PC-9 (cell line): Measurements from ENCODE around the gene ZNF618. TPM values are rescaled to one million over a fixed set of nuclear protein-coding genes. Genes with fewer than 3 reads are reported as not detected.

Source experiments
- BruUV-seq: library from RNA; stranded (reverse); fragments of 400-500 nt; replicated peaks from 2 replicates; lab custom pipeline; 2021; lab: Mats Ljungman, UMichigan
- CTCF ChIA-PET: fragments of 300-600 bp; sonication (Branson Sonifier 250); formaldehyde crosslinking; loops from one replicate; lab custom pipeline; 2022; ENCODE audit warnings: antibody characterized with exemption; lab: Charles Lee
- POLR2A ChIA-PET: fragments of 300-600 bp; sonication (Branson Sonifier 250); formaldehyde crosslinking; loops from one replicate; lab custom pipeline; 2022; ENCODE audit warnings: antibody characterized with exemption; ENCODE audit not compliant: unreplicated experiment; lab: Charles Lee
- DNase-seq, 2 experiments: peaks; one replicate each; pipeline versions ENCODE4 v3.0.0 to v3.0.0-alpha.2; 2015 to 2022; ENCODE audit warnings: mixed read lengths in 1 of 2
- H2AFZ ChIP-seq: fragments of 200-600 bp; sonication (generic); 2 replicates; pipeline ENCODE4 v1.8.1; 2017; ENCODE audit warnings: antibody characterized with exemption
- H3F3A ChIP-seq: fragments of 200-600 bp; sonication (generic); 2 replicates; pipeline ENCODE4 v1.8.1; 2017; ENCODE audit warnings: antibody characterized with exemption, mild to moderate bottlenecking, low read depth; ENCODE audit not compliant: insufficient read depth
- H3K27ac ChIP-seq: fragments of 200-600 bp; sonication (generic); 2 replicates; pipeline ENCODE4 v1.6.1; 2016; ENCODE audit warnings: mixed run types
- H3K27me3 ChIP-seq: fragments of 200-600 bp; sonication (generic); 2 replicates; pipeline ENCODE4 v1.6.1; 2016; ENCODE audit warnings: low read depth, mixed run types; ENCODE audit not compliant: insufficient read depth
- H3K36me3 ChIP-seq: fragments of 200-600 bp; sonication (generic); 2 replicates; pipeline ENCODE4 v1.6.1; 2016; ENCODE audit warnings: low read depth, mixed run types
- H3K4me1 ChIP-seq: fragments of 200-600 bp; sonication (generic); replicated peaks from 2 replicates; pipeline ENCODE4 v1.6.1; 2016; ENCODE audit warnings: mixed run types; ENCODE audit not compliant: insufficient read depth
- H3K4me2 ChIP-seq: fragments of 200-600 bp; sonication (generic); 2 replicates; pipeline ENCODE4 v1.6.1; 2017; ENCODE audit warnings: mixed run types
- H3K4me3 ChIP-seq: fragments of 200-600 bp; sonication (generic); 2 replicates; pipeline ENCODE4 v1.6.1; 2016; ENCODE audit warnings: mixed run types
- H3K79me2 ChIP-seq: fragments of 200-600 bp; sonication (generic); 2 replicates; pipeline ENCODE4 v1.6.1; 2017; ENCODE audit warnings: low read depth, mixed run types
- H3K9me2 ChIP-seq: fragments of 200-600 bp; sonication (generic); 2 replicates; pipeline ENCODE4 v1.8.1; 2017; ENCODE audit warnings: mild to moderate bottlenecking; ENCODE audit not compliant: insufficient read depth
- H3K9me3 ChIP-seq: fragments of 200-600 bp; sonication (generic); 2 replicates; pipeline ENCODE4 v1.8.1; 2016; ENCODE audit warnings: low read depth; ENCODE audit not compliant: insufficient read depth
- H4K20me1 ChIP-seq: fragments of 200-600 bp; sonication (generic); 2 replicates; pipeline ENCODE4 v1.8.1; 2017; ENCODE audit not compliant: insufficient read depth
- CTCF ChIP-seq: fragments of 200-600 bp; sonication (generic); conservative IDR thresholded peaks from 2 replicates; pipeline ENCODE4 v1.6.1; 2017; ENCODE audit warnings: mixed run types, antibody characterized with exemption, mild to moderate bottlenecking, moderate library complexity
- EZH2 ChIP-seq: fragments of 200-600 bp; sonication (generic); IDR thresholded peaks from 2 replicates; pipeline ENCODE4 v1.8.0; 2017; ENCODE audit warnings: antibody characterized with exemption, low read depth
- intact Hi-C: fragments of 100-400 bp; cut with micrococcal nuclease; formaldehyde crosslinking; loops from one replicate; pipeline ENCODE4 v1.10.0; 2022; ENCODE audit not compliant: unreplicated experiment
- total RNA-seq: library from RNA; stranded (reverse); gene quantifications from 2 replicates; pipeline ENCODE4 v1.2.3, GENCODE V29; 2021

The ZNF618 gene
- total RNA-seq, 1 experiment from 2014 or later = 0.20 TPM

- Histone ChIP-seq H3K36me3 (no peaks in the 10 kb centered on the region), H3K27me3 (peaks cover 36% of the 10 kb centered on the region), H3K27ac (no peak overlapping the region), H4K20me1 (no peaks in the 10 kb centered on the region), H3K79me2 (no peaks in the 10 kb centered on the region), H3K9me3 (no peaks in the 10 kb centered on the region), H3K4me3 (no peak overlapping the region), H2AFZ (no peak overlapping the region), H3K9me2 (no peaks in the 10 kb centered on the region), H3K4me1 (no peaks in the 10 kb centered on the region), H3F3A (no peaks in the 10 kb centered on the region), H3K4me2 (no peak overlapping the region)
- intact Hi-C loops = no loop called here
- TF ChIP-seq CTCF = no peak
- TF ChIP-seq EZH2 = no peak
- BruUV-seq = no TSS peak
- no peak for DNase-seq
- ChIA-PET POLR2A (no interaction called here), CTCF (no interaction called here)
Measured at GRCh38 chr9:114090798-114091197, 214.7 kb downstream of the ZNF618 start.

- Histone ChIP-seq H4K20me1 (no peaks in the 10 kb centered on the region), H3K9me2 (no peaks in the 10 kb centered on the region), H3K9me3 (no peaks in the 10 kb centered on the region), H3K79me2 (no peaks in the 10 kb centered on the region), H3K4me3 (no peak overlapping the region), H3K27me3 (peaks cover 27% of the 10 kb centered on the region), H3K4me1 (no peaks in the 10 kb centered on the region), H3K27ac (no peak overlapping the region), H2AFZ (no peak overlapping the region), H3K36me3 (no peaks in the 10 kb centered on the region), H3F3A (no peaks in the 10 kb centered on the region), H3K4me2 (no peak overlapping the region)
- TF ChIP-seq CTCF (no peak), EZH2 (no peak)
- POLR2A ChIA-PET = no interaction called here
- no TSS peak for BruUV-seq
- no peak for DNase-seq
- CTCF ChIA-PET = no interaction called here
- intact Hi-C loops = no loop called here
Measured at GRCh38 chr9:114091711-114092110, 215.6 kb downstream of the ZNF618 start.

GRCh38 chr9:114092336-114092735, 216.2 kb downstream of the ZNF618 start:
- Histone ChIP-seq H3K27me3 (peaks cover 21% of the 10 kb centered on the region), H3K4me3 (no peak overlapping the region), H3K27ac (no peak overlapping the region), H2AFZ (no peak overlapping the region), H3K9me2 (no peaks in the 10 kb centered on the region), H3K36me3 (no peaks in the 10 kb centered on the region), H3K9me3 (no peaks in the 10 kb centered on the region), H3F3A (no peaks in the 10 kb centered on the region), H3K79me2 (no peaks in the 10 kb centered on the region), H3K4me2 (no peak overlapping the region), H3K4me1 (no peaks in the 10 kb centered on the region), H4K20me1 (no peaks in the 10 kb centered on the region)
- ChIA-PET POLR2A (no interaction called here), CTCF (no interaction called here)
- no peak for DNase-seq
- intact Hi-C loops = no loop called here
- no peak for TF ChIP-seq CTCF
- no peak for TF ChIP-seq EZH2
- no TSS peak for BruUV-seq
